ENCODE results near the gene MYOM1.

The MYOM1 gene

DNA sequence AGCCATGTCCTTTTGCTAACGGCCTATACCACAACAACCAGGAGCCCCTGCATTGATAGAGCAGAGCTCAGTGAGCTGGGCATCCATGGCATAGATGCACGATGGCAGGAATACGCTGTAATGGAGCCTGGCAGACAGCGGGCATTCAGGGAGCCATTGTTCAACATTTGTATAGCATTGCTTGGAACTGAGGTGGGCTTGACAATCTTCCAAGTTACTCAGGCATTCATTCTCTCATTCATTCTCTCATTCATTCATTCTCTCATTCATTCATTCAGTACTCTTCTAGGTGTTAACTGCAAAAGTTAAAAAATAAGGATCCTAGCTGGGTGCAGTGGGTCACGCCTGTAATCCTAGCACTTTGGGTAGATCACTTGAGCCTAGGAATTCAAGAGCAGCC, 62.7 kb downstream of the MYOM1 start:
- Histone ChIP-seq H3K4me1 (ENCODE audit: low read depth, poor library complexity, severe bottlenecking) (peaks cover 9% of the 10 kb centered on the region), H2AFZ (ENCODE audit: low read depth) (no peak overlapping the region), H3K27me3 (ENCODE audit: insufficient read depth, low read depth) (no peaks in the 10 kb centered on the region), H3K27ac (no peak overlapping the region), H3K4me2 (no peak overlapping the region), H3K4me3 (IDR thresholded peaks at IDR 0.05; ENCODE audit: insufficient read depth, low read depth, low read length) (no peak overlapping the region), H3K79me2 (ENCODE audit: insufficient read depth, low read depth) (no peaks in the 10 kb centered on the region), H3K9ac (no peak overlapping the region), H3K36me3 (ENCODE audit: insufficient read depth) (no peaks in the 10 kb centered on the region), H4K20me1 (ENCODE audit: insufficient read depth) (no peaks in the 10 kb centered on the region)
- TF ChIP-seq, protein P1, sequence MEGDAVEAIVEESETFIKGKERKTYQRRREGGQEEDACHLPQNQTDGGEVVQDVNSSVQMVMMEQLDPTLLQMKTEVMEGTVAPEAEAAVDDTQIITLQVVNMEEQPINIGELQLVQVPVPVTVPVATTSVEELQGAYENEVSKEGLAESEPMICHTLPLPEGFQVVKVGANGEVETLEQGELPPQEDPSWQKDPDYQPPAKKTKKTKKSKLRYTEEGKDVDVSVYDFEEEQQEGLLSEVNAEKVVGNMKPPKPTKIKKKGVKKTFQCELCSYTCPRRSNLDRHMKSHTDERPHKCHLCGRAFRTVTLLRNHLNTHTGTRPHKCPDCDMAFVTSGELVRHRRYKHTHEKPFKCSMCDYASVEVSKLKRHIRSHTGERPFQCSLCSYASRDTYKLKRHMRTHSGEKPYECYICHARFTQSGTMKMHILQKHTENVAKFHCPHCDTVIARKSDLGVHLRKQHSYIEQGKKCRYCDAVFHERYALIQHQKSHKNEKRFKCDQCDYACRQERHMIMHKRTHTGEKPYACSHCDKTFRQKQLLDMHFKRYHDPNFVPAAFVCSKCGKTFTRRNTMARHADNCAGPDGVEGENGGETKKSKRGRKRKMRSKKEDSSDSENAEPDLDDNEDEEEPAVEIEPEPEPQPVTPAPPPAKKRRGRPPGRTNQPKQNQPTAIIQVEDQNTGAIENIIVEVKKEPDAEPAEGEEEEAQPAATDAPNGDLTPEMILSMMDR (conservative IDR thresholded peaks at IDR 0.05; ENCODE audit: low read depth, low read length), result no peak

DNA sequence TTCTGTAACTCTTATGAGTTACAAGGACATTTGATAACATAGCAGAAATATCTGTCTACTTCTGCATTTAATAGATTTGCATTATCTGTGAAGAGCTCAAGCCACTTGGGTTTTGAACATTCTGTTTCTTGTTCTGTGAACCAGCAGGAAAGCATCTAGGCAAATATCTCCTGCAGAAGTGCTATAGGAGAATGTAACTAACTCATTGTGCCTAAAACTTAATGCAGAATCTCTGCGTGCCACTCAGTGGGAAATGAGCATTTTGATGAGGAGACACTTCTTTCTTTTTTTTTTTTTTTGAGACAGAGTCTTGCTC, 63.5 kb downstream of the MYOM1 start:
- no peak overlapping the region for H2AFZ ChIP-seq (ENCODE audit: low read depth)
- TF ChIP-seq, protein P1 (conservative IDR thresholded peaks at IDR 0.05; ENCODE audit: low read depth, low read length), result no peak
- H3K9ac ChIP-seq, result no peak overlapping the region
- no peaks in the 10 kb centered on the region for H3K36me3 ChIP-seq (ENCODE audit: insufficient read depth)
- no peaks in the 10 kb centered on the region for H3K27me3 ChIP-seq (ENCODE audit: insufficient read depth, low read depth)
- H3K4me3 ChIP-seq (IDR thresholded peaks at IDR 0.05; ENCODE audit: insufficient read depth, low read depth, low read length), result no peak overlapping the region
- H3K27ac ChIP-seq, result no peak overlapping the region
- peaks cover 9% of the 10 kb centered on the region for H3K4me1 ChIP-seq (ENCODE audit: low read depth, poor library complexity, severe bottlenecking)
- no peaks in the 10 kb centered on the region for H4K20me1 ChIP-seq (ENCODE audit: insufficient read depth)
- no peaks in the 10 kb centered on the region for H3K79me2 ChIP-seq (ENCODE audit: insufficient read depth, low read depth)
- H3K4me2 ChIP-seq, result no peak overlapping the region

DNA sequence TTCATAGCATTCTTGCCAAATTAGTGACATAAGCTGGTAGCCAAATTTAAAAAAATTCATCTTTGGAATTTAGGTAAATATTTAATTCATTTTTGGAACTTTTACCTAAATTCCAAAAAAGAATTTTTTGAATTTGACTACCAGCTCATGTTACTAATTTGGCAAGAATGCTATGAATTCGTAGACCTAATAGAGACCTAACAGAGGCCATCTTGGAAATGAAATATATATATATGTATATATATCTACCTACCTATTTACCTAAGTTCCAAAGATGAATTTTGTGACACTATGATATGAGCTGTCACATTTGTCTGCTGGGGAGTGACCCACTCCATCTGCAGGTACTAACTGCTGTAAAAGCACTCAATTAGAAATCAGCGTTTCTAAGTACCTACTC, 65.6 kb downstream of the MYOM1 start:
- H2AFZ ChIP-seq (ENCODE audit: low read depth), result no peak overlapping the region

DNA sequence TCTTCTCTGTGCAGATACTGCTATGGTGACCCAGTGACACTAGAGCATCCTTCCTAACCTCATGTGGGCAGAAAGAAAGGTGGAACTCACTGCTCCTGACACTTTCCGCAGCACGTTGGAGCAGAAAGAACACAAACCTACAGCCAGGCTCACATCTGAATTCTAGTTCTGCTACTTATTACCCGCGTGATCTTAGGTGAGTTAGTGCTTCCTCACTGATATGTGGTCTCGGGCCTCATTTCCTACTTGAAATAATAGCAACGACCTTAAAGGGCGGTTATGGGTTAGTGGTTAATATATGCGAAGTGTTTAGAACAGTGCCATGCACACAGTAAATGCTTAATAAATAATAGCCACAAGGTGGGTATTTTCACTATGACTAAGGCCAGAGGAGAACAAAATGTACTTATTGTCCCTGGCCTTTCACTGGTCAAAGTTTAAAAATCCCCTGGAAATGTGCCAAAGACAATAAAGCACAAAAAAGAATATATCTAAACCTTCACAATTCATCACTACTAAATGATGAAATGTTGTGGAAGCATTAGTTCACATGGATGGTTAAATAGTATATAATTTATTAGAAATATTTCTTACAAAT, 66.6 kb downstream of the MYOM1 start:
- no peaks in the 10 kb centered on the region for H3K36me3 ChIP-seq (ENCODE audit: insufficient read depth)
- no peak overlapping the region for H3K27ac ChIP-seq
- no peak overlapping the region for H3K9ac ChIP-seq
- no peak overlapping the region for H3K4me2 ChIP-seq
- no peak overlapping the region for H3K4me3 ChIP-seq (IDR thresholded peaks at IDR 0.05; ENCODE audit: insufficient read depth, low read depth, low read length)
- TF ChIP-seq, protein P1 (conservative IDR thresholded peaks at IDR 0.05; ENCODE audit: low read depth, low read length), result no peak
- no peaks in the 10 kb centered on the region for H4K20me1 ChIP-seq (ENCODE audit: insufficient read depth)
- H3K4me1 ChIP-seq (ENCODE audit: low read depth, poor library complexity, severe bottlenecking), result peaks cover 9% of the 10 kb centered on the region
- H3K27me3 ChIP-seq (ENCODE audit: insufficient read depth, low read depth), result no peaks in the 10 kb centered on the region
- H3K79me2 ChIP-seq (ENCODE audit: insufficient read depth, low read depth), result no peaks in the 10 kb centered on the region
- no peak overlapping the region for H2AFZ ChIP-seq (ENCODE audit: low read depth)

More for the DNA sequence above, 65.6 kb downstream of the MYOM1 start:
- Histone ChIP-seq H3K4me2 (no peak overlapping the region), H3K4me3 (IDR thresholded peaks at IDR 0.05; ENCODE audit: insufficient read depth, low read depth, low read length) (no peak overlapping the region), H3K4me1 (ENCODE audit: low read depth, poor library complexity, severe bottlenecking) (peaks cover 9% of the 10 kb centered on the region), H3K9ac (no peak overlapping the region), H4K20me1 (ENCODE audit: insufficient read depth) (no peaks in the 10 kb centered on the region), H3K27ac (no peak overlapping the region), H3K27me3 (ENCODE audit: insufficient read depth, low read depth) (no peaks in the 10 kb centered on the region), H3K36me3 (ENCODE audit: insufficient read depth) (no peaks in the 10 kb centered on the region), H3K79me2 (ENCODE audit: insufficient read depth, low read depth) (no peaks in the 10 kb centered on the region)
- TF ChIP-seq, protein P1 (conservative IDR thresholded peaks at IDR 0.05; ENCODE audit: low read depth, low read length), result no peak

All from KMS-11 (cell line).